K562 (cell line): ENCODE data around the gene RNASE4. TPM values are rescaled to one million over a fixed set of nuclear protein-coding genes. Genes with fewer than 3 reads are reported as not detected.

ENCODE experiments used
- CREB1 ChIP-seq, 2 experiments: sonication (generic) in 1 of 2; formaldehyde crosslinking in 1 of 2; IDR thresholded peaks; 2 replicates each; pipeline versions ENCODE4 v1.6.1 to v1.8.0; 2012 to 2022; ENCODE audit warnings: inconsistent platforms in 1 of 2, mild to moderate bottlenecking in 1 of 2, missing genetic modification reagents in 1 of 2, moderate library complexity in 1 of 2
- ETV1 ChIP-seq: fragments of 450-650 bp; conservative IDR thresholded peaks from 2 replicates; pipeline ENCODE4 v1.6.1; 2016; ENCODE audit warnings: missing genetic modification characterization, control low read depth, low read depth, missing compliant biosample characterization
- ETV6 ChIP-seq, 3 experiments: fragments of 150-350 bp in 1 of 3; sonication (generic) in 1 of 3; formaldehyde crosslinking in 1 of 3; IDR thresholded peaks; 2 replicates each; pipeline versions ENCODE4 v1.6.1 to v1.8.0; 2014 to 2022; ENCODE audit warnings: borderline replicate concordance in 2 of 3, low read depth in 2 of 3, antibody characterized with exemption in 1 of 3, low read length in 1 of 3, mild to moderate bottlenecking in 1 of 3, missing genetic modification reagents in 1 of 3
- JUN ChIP-seq, 2 experiments: sonication (generic) in 1 of 2; formaldehyde crosslinking in 1 of 2; IDR thresholded peaks; 2 replicates each; pipeline versions ENCODE4 v1.6.1 to v1.8.0; 2012 to 2022; ENCODE audit warnings: borderline replicate concordance in 2 of 2, mild to moderate bottlenecking in 2 of 2, improper control_type of control experiment in 1 of 2, low read depth in 1 of 2, low read length in 1 of 2, missing genetic modification reagents in 1 of 2
- JUNB ChIP-seq: fragments of 450-650 bp; formaldehyde crosslinking; conservative IDR thresholded peaks from 2 replicates; pipeline ENCODE4 v1.4.0; 2020; ENCODE audit warnings: mild to moderate bottlenecking
- KLF1 ChIP-seq: fragments of 450-650 bp; IDR thresholded peaks from 2 replicates; pipeline ENCODE4 v1.6.1; 2016; ENCODE audit warnings: missing genetic modification characterization, missing compliant biosample characterization
- NCOR1 ChIP-seq: fragments of 450-650 bp; IDR thresholded peaks from 2 replicates; pipeline ENCODE4 v1.6.1; 2016; ENCODE audit warnings: mild to moderate bottlenecking, moderate library complexity
- RUNX1 ChIP-seq: sonication (generic); IDR thresholded peaks from 2 replicates; pipeline ENCODE4 v1.6.1; 2016; ENCODE audit warnings: antibody characterized with exemption, low read depth
- SMARCE1 ChIP-seq: fragments of 450-650 bp; IDR thresholded peaks from 2 replicates; pipeline ENCODE4 v1.7.1; 2016; ENCODE audit warnings: mild to moderate bottlenecking
- TRIM24 ChIP-seq, 2 experiments: fragments of 450-650 bp; IDR thresholded peaks; 2 replicates each; pipeline ENCODE4 v1.6.1; 2016
- ZFP91 ChIP-seq: sonication (generic); formaldehyde crosslinking; IDR thresholded peaks from 2 replicates; pipeline ENCODE4 v1.8.0; 2022; ENCODE audit warnings: mild to moderate bottlenecking, missing genetic modification reagents
- ZNF280B ChIP-seq: fragments of 250-450 bp; sonication (Bioruptor Pico); IDR thresholded peaks from 2 replicates; pipeline ENCODE4 v1.5.1; 2021; ENCODE audit warnings: mild to moderate bottlenecking
- ZNF316 ChIP-seq: fragments of 450-650 bp; IDR thresholded peaks from 2 replicates; pipeline ENCODE4 v1.6.1; 2016
- ZNF79 ChIP-seq: fragments of 250-450 bp; sonication (Bioruptor Pico); IDR thresholded peaks from 2 replicates; pipeline ENCODE4 v1.4.0; 2020; ENCODE audit warnings: low read depth, mild to moderate bottlenecking, moderate library complexity
- polyA plus RNA-seq, 8 experiments: library from polyadenylated mRNA; depleted of rRNA in 4 of 8; stranded (reverse) in 5 of 8; unstranded in 3 of 8; fragments of >200 nt; fragmentation: Nextera tagmentation in 2 of 8; fragmentation: Illumina TruSeq in 1 of 8; extraction: Ambion mirVana in 2 of 8; extraction: Trizol in 1 of 8; gene quantifications; 2 replicates each; pipeline versions ENCODE4 v1.2.1 to v1.2.3, GENCODE V29; 2011 to 2014; ENCODE audit warnings: inconsistent platforms in 1 of 8, missing spikeins in 1 of 8
- total RNA-seq, 7 experiments: library from RNA; depleted of rRNA in 6 of 7; stranded (reverse); fragments of >200 nt in 6 of 7; fragmentation: Illumina TruSeq in 2 of 7; extraction: Trizol in 2 of 7; gene quantifications; 2 replicates each; pipeline versions ENCODE4 v1.2.1 to v1.2.3, GENCODE V29; 2011 to 2021; ENCODE audit warnings: low replicate concordance in 1 of 7

Gene RNASE4
- total and polyA plus RNA-seq, 9 of the 15 experiments (the other 6 are each of a cell fraction or from before 2014, with no cell fraction given) = 0.09 to 0.22 (median 0.13) TPM; not detected in 2

GRCh38 chr14:20711685-20712084 lies 27.3 kb downstream of the RNASE4 start (continued):
- no peak for TF ChIP-seq ETV6 (IDR thresholded peaks at IDR 0.05; ENCODE audit: borderline replicate concordance in 1 of 2, low read depth in 2 of 2, low read length in 1 of 2)
- no peak for TF ChIP-seq ETV6 (CRISPR knock-in tag; IDR thresholded peaks at IDR 0.05; ENCODE audit: borderline replicate concordance)
- no peak for TF ChIP-seq JUN (IDR thresholded peaks at IDR 0.05; ENCODE audit: borderline replicate concordance, low read depth, low read length)
- TF ChIP-seq JUN (CRISPR knock-in tag; IDR thresholded peaks at IDR 0.05; ENCODE audit: borderline replicate concordance) = no peak
- no peak for TF ChIP-seq SMARCE1
- TF ChIP-seq TRIM24 (IDR thresholded peaks at IDR 0.05) = peak; percentile 62 to 77; a peak in 3 of 4 replicates
- TF ChIP-seq JUNB (CRISPR knock-in tag) = no peak
- TF ChIP-seq ZFP91 (CRISPR knock-in tag) = no peak
- TF ChIP-seq ZNF280B (CRISPR knock-in tag) = no peak
- TF ChIP-seq NCOR1 = peak; percentile 80
- TF ChIP-seq CREB1 (IDR thresholded peaks at IDR 0.05) = no peak
- TF ChIP-seq CREB1 (CRISPR knock-in tag; IDR thresholded peaks at IDR 0.05) = no peak
- TF ChIP-seq ZNF79 (CRISPR knock-in tag) = no peak
- no peak for TF ChIP-seq RUNX1
- no peak for TF ChIP-seq ZNF316
- no peak for TF ChIP-seq KLF1 (tag)
- peak; percentile 42; the same call in 1 of the 2 replicates for TF ChIP-seq ETV1 (tag)
